Body of pancreas (tissue), 4 donors: Measurements from ENCODE around the gene ZNF8. TPM values are rescaled to one million over a fixed set of nuclear protein-coding genes. Genes with fewer than 3 reads are reported as not detected.

Experiments
- ATAC-seq: fragments of 150-250 bp; one replicate; pipeline ENCODE4 v1.9.1; 2016
- DNase-seq, 4 donors: peaks; one replicate each; pipeline ENCODE4 v3.0.0-alpha.2; 2019
- H3K27ac ChIP-seq, 4 donors: fragments of 200-600 bp; sonication (generic); 1 replicate in 3 of 4; 2 replicates in 1 of 4; pipeline versions ENCODE4 v1.5.1 to v1.6.1; 2016 to 2019; ENCODE audit warnings: mild to moderate bottlenecking in 1 of 4, mixed read lengths in 1 of 4, moderate library complexity in 1 of 4
- H3K27me3 ChIP-seq, 2 donors: fragments of 200-600 bp; sonication (generic); one replicate each; pipeline ENCODE4 v1.6.0; 2016; ENCODE audit warnings: mild to moderate bottlenecking in 1 of 2
- H3K36me3 ChIP-seq, 2 donors: fragments of 200-600 bp; sonication (generic); replicated peaks in 1 of 2; 2 replicates each; pipeline ENCODE4 v1.5.1; 2016; ENCODE audit warnings: low read depth in 2 of 2; ENCODE audit not compliant: insufficient read depth in 1 of 2
- H3K4me1 ChIP-seq: fragments of 200-600 bp; sonication (generic); one replicate; pipeline ENCODE4 v1.6.0; 2016
- H3K4me3 ChIP-seq, 2 donors: fragments of 200-600 bp; sonication (generic); 1 replicate in 1 of 2; 2 replicates in 1 of 2; pipeline ENCODE4 v1.5.1; 2016 to 2019
- H3K9me3 ChIP-seq, 3 donors: fragments of 200-600 bp; sonication (generic); 1 replicate in 2 of 3; 2 replicates in 1 of 3; pipeline ENCODE4 v1.5.1; 2016
- CTCF ChIP-seq, 7 experiments: fragments of 450-650 bp in 4 of 7; fragments of 200-600 bp in 3 of 7; sonication (generic) in 3 of 7; IDR thresholded peaks; one replicate each; pipeline ENCODE4 v1.5.1; 2016 to 2019; ENCODE audit warnings: antibody characterized with exemption in 7 of 7
- POLR2A ChIP-seq, 3 donors: fragments of 450-650 bp; IDR thresholded peaks; one replicate each; pipeline ENCODE4 v1.6.1; 2016; ENCODE audit warnings: antibody characterized with exemption in 3 of 3, mild to moderate bottlenecking in 2 of 3
- WGBS, 2 donors: methylation state at CpG; one replicate each; pipeline ENCODE4 v1.1.5; 2017; 5-methylcytosine and 5-hydroxymethylcytosine counted together
- intact Hi-C: fragments of 100-400 bp; cut with DNase I; formaldehyde crosslinking; loops from one replicate; pipeline ENCODE4 v1.15.1; 2023
- total RNA-seq, 2 donors: library from RNA; depleted of rRNA; stranded (reverse); fragments of >200 nt; gene quantifications; one replicate each; pipeline ENCODE4 v1.1.0, GENCODE V29; 2016

The ZNF8 gene
- total RNA-seq, 2 donors from 2014 or later: 3.6 to 4.6 TPM

DNA sequence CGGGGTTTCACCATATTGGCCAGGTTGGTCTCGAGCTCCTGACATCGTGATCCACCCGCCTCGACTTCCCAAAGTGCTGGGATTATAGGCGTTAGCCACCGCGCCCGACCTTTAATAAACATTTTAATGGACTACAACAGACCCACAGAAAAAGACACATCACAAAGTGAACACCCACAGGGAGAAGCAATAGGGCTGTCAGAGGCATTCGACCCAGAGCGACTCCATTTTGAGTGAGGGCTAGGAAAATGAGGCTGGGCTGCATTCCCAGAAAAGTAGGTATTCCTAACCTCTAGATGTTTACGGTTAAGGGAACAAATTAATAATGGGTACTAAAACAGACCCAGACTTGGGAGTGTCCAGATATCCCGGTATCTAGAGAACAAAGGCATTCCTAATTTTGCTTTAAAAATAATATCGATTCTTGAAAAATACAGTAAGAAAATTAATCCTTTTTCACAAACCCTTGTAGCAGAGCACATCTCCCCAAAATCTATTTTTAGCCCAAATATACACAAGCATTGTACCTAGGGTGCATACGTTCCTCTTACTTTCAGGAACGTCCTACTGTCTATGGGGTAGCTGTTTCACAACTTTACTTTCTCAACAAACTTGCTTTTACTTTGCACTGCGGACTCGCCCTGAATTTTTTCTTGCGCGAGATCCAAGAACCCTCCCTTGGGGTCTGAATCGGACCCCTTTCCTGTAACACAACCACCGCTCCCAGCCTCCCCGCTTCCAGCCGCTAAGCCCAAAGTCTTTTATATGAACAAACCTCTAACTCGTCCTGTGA is 811 bp upstream of the ZNF8 start:
- peaks cover 20% of the 10 kb centered on the region for H3K4me1 ChIP-seq
- ATAC-seq: no peak
- H3K27me3 ChIP-seq: no peaks in the 10 kb centered on the region
- H3K36me3 ChIP-seq: no peaks in the 10 kb centered on the region
- 38 to 41% methylated on average over 25 of the region's 25 CpGs for WGBS, 2 donors
- no peak for TF ChIP-seq POLR2A (IDR thresholded peaks at IDR 0.05)
- no peak for TF ChIP-seq CTCF (IDR thresholded peaks at IDR 0.05)
- DNase-seq: no peak
- intact Hi-C loops: no loop called here
- H3K4me3 ChIP-seq: peak overlapping the region; percentile 44 to 91
- peak overlapping the region; percentile 56 to 86 (median 75) for H3K27ac ChIP-seq
- no peaks in the 10 kb centered on the region for H3K9me3 ChIP-seq

- DNase-seq (peak; percentile 65 to 71 (median 68)), ATAC-seq (peak; percentile 39)
- intact Hi-C loops: no loop called here
- no peaks in the 10 kb centered on the region for H3K36me3 ChIP-seq
- no peaks in the 10 kb centered on the region for H3K27me3 ChIP-seq
- no peaks in the 10 kb centered on the region for H3K9me3 ChIP-seq
- TF ChIP-seq POLR2A (IDR thresholded peaks at IDR 0.05) (no peak), CTCF (IDR thresholded peaks at IDR 0.05) (no peak)
- 2 to 32% methylated on average over 8 to 60 of the region's 60 CpGs for WGBS, 2 donors
- H3K27ac ChIP-seq: peak overlapping the region; percentile 56 to 86 (median 75)
- H3K4me1 ChIP-seq: peaks cover 20% of the 10 kb centered on the region
- H3K4me3 ChIP-seq: peak overlapping the region; percentile 44 to 91
These were observed 528 bp downstream of the ZNF8 start for GRCh38 chr19:58279042-58279924.

- intact Hi-C loops: no loop called here
- TF ChIP-seq POLR2A (IDR thresholded peaks at IDR 0.05) (no peak), CTCF (IDR thresholded peaks at IDR 0.05) (no peak)
These were observed 1.2 kb downstream of the ZNF8 start for GRCh38 chr19:58279925-58280316.

GRCh38 chr19:58284199-58284598 is 5.4 kb downstream of the ZNF8 start:
- Histone ChIP-seq H3K27ac (no peak overlapping the region), H3K4me1 (peaks cover 11% of the 10 kb centered on the region), H3K4me3 (no peak overlapping the region), H3K36me3 (peaks cover 6 to 23% of the 10 kb centered on the region in 2 donors), H3K9me3 (no peaks in the 10 kb centered on the region), H3K27me3 (no peaks in the 10 kb centered on the region)
- intact Hi-C loops: no loop called here
- no peak for DNase-seq
- WGBS, 2 donors: 90 to 93% methylated on average over 7 of the region's 7 CpGs
- no peak for ATAC-seq
- TF ChIP-seq POLR2A (IDR thresholded peaks at IDR 0.05) (no peak), CTCF (IDR thresholded peaks at IDR 0.05) (no peak)

More at GRCh38 chr19:58279925-58280316, 1.2 kb downstream of the ZNF8 start:
- DNase-seq (no peak), ATAC-seq (no peak)
- Histone ChIP-seq H3K4me1 (peaks cover 20% of the 10 kb centered on the region), H3K27ac (no peak overlapping the region), H3K4me3 (no peak overlapping the region), H3K9me3 (no peaks in the 10 kb centered on the region), H3K27me3 (no peaks in the 10 kb centered on the region), H3K36me3 (no peaks in the 10 kb centered on the region)
- 72 to 79% methylated on average over 4 of the region's 4 CpGs for WGBS, 2 donors
